Gastroesophageal sphincter (tissue), 4 donors: ENCODE data around the gene MRPL42. TPM values are rescaled to one million over a fixed set of nuclear protein-coding genes. Genes with fewer than 3 reads are reported as not detected.
A peak's percentile ranks its signal among the peaks of the same experiment; 100 is the strongest.

Experiments
- ATAC-seq: fragments of 150-250 bp; one replicate; pipeline ENCODE4 v1.9.1; 2016; ENCODE audit warnings: mild to moderate bottlenecking, moderate library complexity
- H3K27ac ChIP-seq, 4 donors: fragments of 200-600 bp; sonication (generic) in 3 of 4; 1 replicate in 3 of 4; 2 replicates in 1 of 4; pipeline ENCODE4 v1.5.1; 2016 to 2019
- H3K27me3 ChIP-seq: fragments of 200-600 bp; sonication (generic); one replicate; pipeline ENCODE4 v1.5.1; 2019
- H3K36me3 ChIP-seq, 2 donors: fragments of 200-600 bp; sonication (generic); one replicate each; pipeline ENCODE4 v1.5.1; 2019; ENCODE audit warnings: control low read depth in 1 of 2
- H3K4me1 ChIP-seq, 3 donors: fragments of 200-600 bp; sonication (generic); 1 replicate in 2 of 3; 2 replicates in 1 of 3; pipeline ENCODE4 v1.5.1; 2016 to 2019; ENCODE audit warnings: control low read depth in 2 of 3
- H3K4me3 ChIP-seq, 2 donors: fragments of 200-600 bp; sonication (generic); one replicate each; pipeline ENCODE4 v1.5.1; 2019; ENCODE audit warnings: mild to moderate bottlenecking in 1 of 2, moderate library complexity in 1 of 2
- H3K9me3 ChIP-seq, 3 donors: fragments of 200-600 bp; sonication (generic); one replicate each; pipeline ENCODE4 v1.5.1; 2017 to 2019; ENCODE audit warnings: control low read depth in 2 of 3
- CTCF ChIP-seq, 4 experiments: fragments of 200-600 bp in 2 of 4; fragments of 450-650 bp in 2 of 4; sonication (generic) in 1 of 4; IDR thresholded peaks; one replicate each; pipeline ENCODE4 v1.5.1; 2017 to 2019; ENCODE audit warnings: antibody characterized with exemption in 4 of 4, mild to moderate bottlenecking in 2 of 4, moderate library complexity in 2 of 4
- EP300 ChIP-seq: sonication (generic); formaldehyde crosslinking; IDR thresholded peaks from one replicate; pipeline ENCODE4 v1.6.1; 2017; ENCODE audit warnings: antibody characterized with exemption, mild to moderate bottlenecking
- POLR2A ChIP-seq, 2 donors: fragments of 450-650 bp; IDR thresholded peaks; one replicate each; pipeline ENCODE4 v1.6.1; 2017; ENCODE audit warnings: antibody characterized with exemption in 2 of 2, mild to moderate bottlenecking in 2 of 2, moderate library complexity in 1 of 2
- POLR2AphosphoS5 ChIP-seq: sonication (generic); formaldehyde crosslinking; IDR thresholded peaks from one replicate; pipeline ENCODE4 v1.6.1; 2017; ENCODE audit warnings: antibody characterized with exemption
- WGBS, 2 donors: methylation state at CpG; one replicate each; pipeline ENCODE4 v1.1.5; 2018; ENCODE audit warnings: low coverage in 1 of 2; 5-methylcytosine and 5-hydroxymethylcytosine counted together
- total RNA-seq, 4 donors: library from RNA; depleted of rRNA; stranded (reverse); fragments of >200 nt; gene quantifications; one replicate each; pipeline ENCODE4 v1.1.0, GENCODE V29; 2016

Gene MRPL42
- total RNA-seq, 4 donors from 2014 or later = 40.3 to 52.9 (median 46.2) TPM

GRCh38 chr12:93425736-93426411, 41.4 kb upstream of the MRPL42 start:
- H3K36me3 ChIP-seq = no peaks in the 10 kb centered on the region
- no peak overlapping the region for H3K4me3 ChIP-seq
- no peaks in the 10 kb centered on the region for H3K9me3 ChIP-seq
- peaks cover 9 to 86% (median 16%) of the 10 kb centered on the region in 3 donors for H3K4me1 ChIP-seq
- no peaks in the 10 kb centered on the region for H3K27me3 ChIP-seq
- H3K27ac ChIP-seq = peak overlapping the region in 3 of 4 donors; percentile 13 to 52 (median 41)
- no peak for TF ChIP-seq EP300
- no peak for TF ChIP-seq CTCF (IDR thresholded peaks at IDR 0.05)
- TF ChIP-seq POLR2AphosphoS5 = no peak
- TF ChIP-seq POLR2A (IDR thresholded peaks at IDR 0.05) = no peak
- ATAC-seq = no peak
- 29 to 37% methylated on average over 6 to 8 of the region's 8 CpGs for WGBS, 2 donors

GRCh38 chr12:93426412-93426805, 40.9 kb upstream of the MRPL42 start:
- Histone ChIP-seq H3K9me3 (no peaks in the 10 kb centered on the region), H3K4me3 (no peak overlapping the region), H3K36me3 (no peaks in the 10 kb centered on the region), H3K27ac (peak overlapping the region in 2 of 4 donors; percentile 41 to 52), H3K4me1 (peaks cover 9 to 92% (median 16%) of the 10 kb centered on the region in 3 donors), H3K27me3 (no peaks in the 10 kb centered on the region)
- no peak for TF ChIP-seq POLR2A (IDR thresholded peaks at IDR 0.05)
- TF ChIP-seq POLR2AphosphoS5 = no peak
- no peak for TF ChIP-seq EP300
- no peak for TF ChIP-seq CTCF (IDR thresholded peaks at IDR 0.05)
- ATAC-seq = no peak
- WGBS, 2 donors = 27 to 30% methylated on average over 1 of the region's 1 CpG

- peaks cover 6 to 94% (median 20%) of the 10 kb centered on the region in 3 donors for H3K4me1 ChIP-seq
Observed at GRCh38 chr12:93427779-93428564, 39.3 kb upstream of the MRPL42 start.

GRCh38 chr12:93429448-93429847, 37.9 kb upstream of the MRPL42 start:
- H3K9me3 ChIP-seq = no peaks in the 10 kb centered on the region
- 73 to 100% methylated on average over 1 of the region's 1 CpG for WGBS, 2 donors
- H3K36me3 ChIP-seq = no peaks in the 10 kb centered on the region
- peaks cover 5 to 94% (median 23%) of the 10 kb centered on the region in 3 donors for H3K4me1 ChIP-seq
- no peak overlapping the region for H3K4me3 ChIP-seq
- TF ChIP-seq CTCF (IDR thresholded peaks at IDR 0.05) = no peak
- TF ChIP-seq POLR2AphosphoS5 = no peak
- TF ChIP-seq EP300 = no peak
- no peak for TF ChIP-seq POLR2A (IDR thresholded peaks at IDR 0.05)
- H3K27ac ChIP-seq = peak overlapping the region in 1 of 4 donors; percentile 41
- no peaks in the 10 kb centered on the region for H3K27me3 ChIP-seq
- ATAC-seq = no peak

More at GRCh38 chr12:93427779-93428564, 39.3 kb upstream of the MRPL42 start:
- H3K9me3 ChIP-seq = no peaks in the 10 kb centered on the region
- ATAC-seq = no peak
- no peak overlapping the region for H3K4me3 ChIP-seq
- H3K36me3 ChIP-seq = no peaks in the 10 kb centered on the region
- no peaks in the 10 kb centered on the region for H3K27me3 ChIP-seq
- WGBS, 2 donors = 56 to 66% methylated on average over 5 of the region's 5 CpGs
- TF ChIP-seq POLR2AphosphoS5 (no peak), EP300 (no peak), POLR2A (IDR thresholded peaks at IDR 0.05) (no peak), CTCF (IDR thresholded peaks at IDR 0.05) (no peak)
- peak overlapping the region in 3 of 4 donors; percentile 8 to 41 (median 18) for H3K27ac ChIP-seq
